MG63 (cell line): ENCODE data around the gene TSPAN11. TPM values are rescaled to one million over a fixed set of nuclear protein-coding genes. Genes with fewer than 3 reads are reported as not detected.
"Not testable (repeated sequence)": the region's sequence is repeated elsewhere in the genome, so short reads cannot be mapped to it uniquely, and the experiment has no call there.

ENCODE experiments used
- DNase-seq: peaks from one replicate; pipeline ENCODE4 v3.0.0-alpha.2; 2020
- H3K27me3 ChIP-seq: fragments of 250-450 bp; sonication (Bioruptor Pico); 2 replicates; pipeline ENCODE4 v1.5.1; 2020; ENCODE audit warnings: mild to moderate bottlenecking, moderate library complexity
- H3K36me3 ChIP-seq: fragments of 250-450 bp; sonication (Bioruptor Pico); 2 replicates; pipeline ENCODE4 v1.5.1; 2020; ENCODE audit warnings: mild to moderate bottlenecking, moderate library complexity
- H3K4me3 ChIP-seq: fragments of 250-450 bp; sonication (Bioruptor Pico); 2 replicates; pipeline ENCODE4 v1.5.1; 2020; ENCODE audit warnings: mild to moderate bottlenecking, moderate library complexity
- H3K9me3 ChIP-seq: fragments of 250-450 bp; sonication (Bioruptor Pico); 2 replicates; pipeline ENCODE4 v1.5.1; 2020; ENCODE audit warnings: mild to moderate bottlenecking, moderate library complexity
- total RNA-seq: library from RNA; depleted of rRNA; stranded (reverse); fragments of >200 nt; shearing (Covaris generic); gene quantifications from 2 replicates; pipeline ENCODE4 v1.2.3, GENCODE V29; 2014; ENCODE audit warnings: low replicate concordance

TSPAN11 gene
- total RNA-seq, 1 experiment from 2014 or later = 1.0 TPM

DNA sequence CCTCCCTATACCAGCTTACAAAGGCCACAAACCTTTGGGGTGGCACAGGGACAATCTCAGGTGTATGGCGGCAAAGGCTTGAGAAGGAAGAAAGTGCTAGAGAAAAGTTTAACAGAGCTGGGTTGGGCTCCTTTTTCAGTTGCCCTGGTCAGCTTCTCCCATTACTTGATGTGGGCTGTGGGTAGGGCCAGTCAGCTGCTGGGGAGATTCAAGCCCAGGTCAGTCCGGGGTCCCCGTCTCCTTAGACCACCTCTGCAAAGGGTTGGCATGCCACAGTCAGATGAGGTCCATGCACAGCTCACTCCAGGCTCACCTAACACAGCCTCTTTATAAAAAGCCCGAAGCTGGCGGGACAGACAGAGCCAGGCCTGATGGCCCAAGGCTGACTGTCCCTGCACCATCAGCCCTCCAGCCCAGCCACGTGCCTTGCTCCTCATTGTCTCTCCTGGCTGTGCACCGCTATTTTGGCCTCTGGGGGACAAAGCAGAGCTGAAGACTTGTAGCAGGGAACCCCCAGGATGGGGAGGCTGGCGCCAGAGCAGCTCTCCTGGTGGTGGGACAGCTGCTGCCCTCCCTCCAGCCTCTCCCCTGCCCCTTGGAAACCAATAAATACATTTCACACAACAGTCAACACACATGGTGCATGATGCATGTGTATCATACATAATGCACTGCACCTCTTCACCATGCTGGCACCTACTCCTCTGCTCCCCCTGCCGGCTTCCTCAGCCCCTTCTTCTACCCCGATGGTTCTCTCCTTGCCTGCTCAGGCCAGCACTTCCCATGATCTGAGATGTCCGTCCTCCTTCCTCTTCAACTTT, 85.4 kb downstream of the TSPAN11 start:
- DNase-seq = no peak
- no peak overlapping the region for H3K4me3 ChIP-seq
- H3K9me3 ChIP-seq = no peaks in the 10 kb centered on the region
- H3K27me3 ChIP-seq = no peaks in the 10 kb centered on the region
- no peaks in the 10 kb centered on the region for H3K36me3 ChIP-seq

DNA sequence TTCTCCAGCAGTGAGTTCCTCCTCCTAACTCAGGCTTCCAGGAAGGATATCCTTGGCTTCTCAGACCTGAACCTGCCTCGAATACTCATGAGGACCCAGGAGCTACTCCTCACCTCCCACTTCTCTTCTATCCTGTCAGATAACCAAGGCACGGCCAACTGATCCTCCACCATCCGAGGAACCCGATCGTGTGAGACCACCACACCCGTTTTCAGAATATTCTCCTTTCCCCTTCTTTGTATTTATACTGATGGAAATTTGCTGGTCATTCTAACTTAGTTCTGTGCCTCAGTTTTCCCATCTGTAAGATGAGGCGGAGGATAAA, 86.0 kb downstream of the TSPAN11 start:
- DNase-seq, H3K4me3 ChIP-seq, H3K36me3 ChIP-seq, H3K9me3 ChIP-seq, H3K27me3 ChIP-seq: not testable (repeated sequence)

DNA sequence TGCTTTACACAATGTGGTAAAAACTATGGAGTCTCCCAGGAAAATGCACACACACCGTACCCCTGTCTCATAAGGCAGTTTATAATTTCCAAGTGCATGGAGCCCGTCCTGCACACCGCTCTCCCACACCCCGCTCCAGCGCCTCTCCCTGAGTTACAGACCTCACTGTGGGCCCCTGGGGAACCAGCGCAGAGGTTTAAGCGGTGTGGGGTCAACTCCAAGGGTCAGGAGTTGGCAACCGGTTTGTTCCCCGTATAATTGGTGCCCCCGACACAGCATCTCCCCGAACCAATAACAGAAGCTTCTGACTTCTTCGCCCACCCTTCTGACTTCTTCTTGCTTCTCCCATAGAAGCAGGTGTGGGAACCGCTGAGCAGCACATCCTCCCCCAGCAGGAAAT, 88.7 kb downstream of the TSPAN11 start:
- DNase-seq = no peak
- no peaks in the 10 kb centered on the region for H3K9me3 ChIP-seq
- H3K27me3 ChIP-seq = no peaks in the 10 kb centered on the region
- H3K4me3 ChIP-seq = no peak overlapping the region
- no peaks in the 10 kb centered on the region for H3K36me3 ChIP-seq

DNA sequence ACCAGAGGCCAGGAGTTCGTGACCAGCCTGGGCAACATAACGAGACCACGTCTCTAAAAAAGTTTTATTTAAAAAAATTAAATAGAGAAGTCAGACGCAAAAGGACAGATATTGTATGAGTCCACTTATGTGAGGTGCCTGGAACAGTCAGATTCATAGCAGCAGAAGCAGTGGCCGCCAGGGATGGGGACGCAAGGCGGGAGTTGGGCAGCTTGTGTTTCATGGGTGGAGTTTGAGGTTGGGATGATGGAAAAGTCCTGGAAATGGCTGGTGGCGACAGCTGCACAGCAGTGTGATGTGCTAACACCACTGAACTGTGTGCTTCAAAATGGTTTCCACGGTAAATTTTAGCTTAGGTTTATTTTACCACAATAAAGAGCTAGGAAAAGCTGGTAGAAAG, 89.5 kb downstream of the TSPAN11 start:
- Histone ChIP-seq H3K36me3 (no peaks in the 10 kb centered on the region), H3K4me3 (no peak overlapping the region), H3K9me3 (no peaks in the 10 kb centered on the region), H3K27me3 (no peaks in the 10 kb centered on the region)
- no peak for DNase-seq

DNA sequence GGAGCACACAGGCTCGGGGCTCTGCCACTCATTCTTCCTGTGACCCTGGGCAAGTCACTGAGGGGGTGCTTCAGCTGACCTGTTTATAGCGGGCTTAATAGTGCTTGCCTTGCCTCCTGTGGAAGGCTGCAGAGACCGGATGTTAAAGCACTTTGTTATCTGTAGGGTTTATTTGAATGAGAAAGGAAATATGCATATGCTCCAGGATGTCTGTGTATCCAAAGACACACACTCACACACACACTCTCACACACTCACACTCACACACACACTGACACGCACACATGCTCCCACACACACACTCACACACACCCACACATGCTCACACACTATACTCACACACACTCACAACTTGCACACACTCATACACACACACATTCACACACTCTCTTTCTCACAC, 91.0 kb downstream of the TSPAN11 start:
- H3K36me3 ChIP-seq = no peaks in the 10 kb centered on the region
- no peak overlapping the region for H3K4me3 ChIP-seq
- no peaks in the 10 kb centered on the region for H3K9me3 ChIP-seq
- no peak for DNase-seq
- no peaks in the 10 kb centered on the region for H3K27me3 ChIP-seq

DNA sequence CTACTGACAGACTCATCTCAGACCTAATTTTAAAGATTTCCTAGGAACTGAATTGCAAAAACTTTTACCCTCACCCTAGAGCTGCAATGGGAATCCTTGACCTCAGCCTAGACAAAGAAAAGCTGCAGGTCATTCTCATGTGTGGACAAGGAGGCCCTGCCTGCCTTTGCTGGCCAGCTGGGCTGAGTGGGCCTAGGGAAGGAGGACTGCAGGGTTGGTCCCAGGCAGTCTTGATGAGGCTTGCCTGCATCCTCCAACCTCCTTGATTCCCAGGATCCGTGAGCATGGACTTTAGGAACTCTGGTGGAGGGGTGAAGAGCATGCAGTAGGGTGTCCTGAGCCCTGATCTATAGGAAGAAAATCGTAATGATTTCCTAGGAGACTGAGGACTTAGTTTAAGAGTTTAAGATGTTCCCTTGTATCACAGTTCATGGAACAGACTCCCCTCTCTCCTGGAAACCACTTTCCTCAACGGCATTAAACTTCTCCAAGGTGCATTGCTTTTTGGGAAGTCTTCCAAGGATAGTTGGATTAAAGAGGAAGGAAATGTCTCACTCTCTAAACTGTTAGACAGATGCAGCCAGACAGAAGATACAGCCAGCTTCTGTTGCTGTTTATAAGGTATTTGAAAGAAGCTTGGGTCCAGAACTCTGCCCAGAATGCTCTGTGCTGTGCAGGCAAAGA, 91.7 kb downstream of the TSPAN11 start:
- H3K27me3 ChIP-seq = no peaks in the 10 kb centered on the region
- no peaks in the 10 kb centered on the region for H3K36me3 ChIP-seq
- no peak for DNase-seq
- no peak overlapping the region for H3K4me3 ChIP-seq
- H3K9me3 ChIP-seq = no peaks in the 10 kb centered on the region

DNA sequence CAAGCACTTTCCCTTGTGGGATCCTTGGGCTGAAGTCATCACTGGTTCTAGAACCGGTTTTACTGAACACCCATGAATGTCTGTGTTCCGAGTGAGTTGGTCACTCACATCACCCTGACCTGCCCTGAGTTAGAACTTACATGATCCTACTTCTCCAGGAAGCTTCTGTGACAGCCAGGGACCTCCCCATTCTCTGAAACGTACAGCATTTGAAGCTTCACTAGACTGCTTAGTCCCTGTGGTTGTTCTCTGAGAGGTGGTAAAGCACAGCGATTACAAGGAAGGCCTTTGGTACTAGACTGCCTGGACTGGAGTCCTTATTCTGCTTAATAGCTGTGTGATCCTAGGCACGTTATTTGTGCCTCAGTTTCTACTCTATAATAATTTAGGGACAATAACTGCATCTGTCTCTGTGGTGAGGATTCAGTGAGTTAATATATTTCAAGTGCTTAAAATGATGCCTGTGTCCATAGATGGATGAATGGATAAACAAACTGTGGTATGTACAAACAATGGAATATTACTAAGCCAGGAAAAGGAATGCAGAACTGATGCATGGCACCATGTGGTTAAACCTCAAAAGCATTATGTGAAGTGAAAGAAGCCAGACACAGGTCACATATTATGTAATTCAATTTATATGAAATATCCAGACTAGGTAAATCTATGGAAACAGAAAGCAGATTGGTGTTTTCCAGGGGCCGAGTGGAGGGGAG, 92.4 kb downstream of the TSPAN11 start:
- Histone ChIP-seq H3K36me3 (no peaks in the 10 kb centered on the region), H3K9me3 (no peaks in the 10 kb centered on the region), H3K27me3 (no peaks in the 10 kb centered on the region), H3K4me3 (no peak overlapping the region)
- no peak for DNase-seq

DNA sequence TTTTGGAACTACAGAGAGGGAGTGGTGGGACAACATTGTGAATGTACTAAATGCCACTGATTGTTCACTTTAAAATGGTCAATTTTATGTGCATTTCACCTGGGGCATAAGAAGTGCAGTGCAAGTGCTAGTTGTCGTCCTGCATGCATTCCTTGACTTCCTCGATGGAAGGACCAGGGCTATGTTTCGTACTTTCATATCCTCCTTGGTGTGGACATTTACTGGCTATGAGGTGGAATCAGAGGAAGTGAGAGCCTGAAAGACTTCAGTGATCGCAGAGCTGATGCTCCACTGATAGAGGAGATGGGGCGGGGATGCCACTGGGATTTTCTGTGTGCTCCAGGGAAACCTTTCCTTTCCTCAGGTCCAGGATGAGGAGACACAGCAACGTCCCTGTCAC, 93.0 kb downstream of the TSPAN11 start:
- Histone ChIP-seq H3K36me3 (no peaks in the 10 kb centered on the region), H3K9me3 (no peaks in the 10 kb centered on the region), H3K4me3 (no peak overlapping the region), H3K27me3 (no peaks in the 10 kb centered on the region)
- no peak for DNase-seq

DNA sequence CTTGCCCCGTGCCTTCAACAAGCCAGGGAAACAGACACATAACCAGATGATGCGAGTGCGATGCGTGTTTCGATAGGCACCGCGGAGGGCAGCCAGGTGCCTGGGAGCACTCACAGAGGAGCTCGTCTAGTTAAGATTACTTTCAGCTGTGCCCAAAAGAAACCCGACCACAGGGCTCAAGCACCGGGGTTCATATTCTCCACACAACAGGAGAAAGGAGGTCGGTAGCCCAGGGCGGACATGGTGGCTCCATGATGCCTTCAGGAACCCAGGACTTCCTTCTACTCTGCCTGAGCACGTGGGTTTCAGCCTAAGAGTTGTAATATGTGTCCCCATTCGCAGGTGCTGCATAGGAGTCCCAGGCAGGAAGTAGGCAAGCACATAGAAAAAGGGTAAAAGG, 93.4 kb downstream of the TSPAN11 start:
- Histone ChIP-seq H3K4me3 (no peak overlapping the region), H3K9me3 (no peaks in the 10 kb centered on the region), H3K36me3 (no peaks in the 10 kb centered on the region), H3K27me3 (no peaks in the 10 kb centered on the region)
- no peak for DNase-seq

DNA sequence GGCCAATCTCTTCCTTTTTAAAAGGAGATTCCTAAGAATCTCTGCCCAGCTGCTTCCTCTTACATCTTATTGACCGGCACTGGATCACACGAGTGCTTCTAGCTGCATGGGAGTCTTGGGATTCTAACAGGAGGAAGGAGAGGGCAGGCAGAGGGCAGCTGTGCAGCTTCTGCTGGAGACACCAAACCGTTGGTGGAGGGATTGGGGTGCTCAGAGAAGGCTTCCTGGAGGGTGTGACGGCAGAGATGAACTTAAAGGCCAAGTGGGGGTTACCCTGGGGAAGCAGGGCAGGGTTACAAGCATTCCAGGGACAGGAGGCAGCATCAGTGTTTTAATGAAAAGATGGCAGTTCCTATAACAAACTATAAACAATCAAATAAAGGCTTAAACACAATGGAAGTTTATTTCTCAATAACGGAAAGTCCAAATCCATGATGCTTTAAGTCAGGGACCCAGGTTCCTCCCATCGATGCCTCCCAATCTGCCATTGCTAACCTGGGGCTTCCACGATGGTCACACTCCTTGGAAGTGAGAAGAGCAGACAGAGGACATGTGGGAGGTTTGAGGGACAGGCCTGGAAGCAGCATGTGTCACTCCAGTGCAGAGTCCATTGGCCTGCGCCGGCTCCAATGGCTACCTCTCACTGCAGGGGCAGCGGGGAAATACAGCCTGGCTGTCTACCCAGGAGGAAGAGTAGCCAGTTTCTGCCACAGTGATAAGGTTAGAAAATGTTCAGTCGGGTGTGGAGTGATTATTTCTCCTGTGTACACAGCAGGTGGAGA, 94.0 kb downstream of the TSPAN11 start:
- no peak for DNase-seq
- Histone ChIP-seq H3K4me3 (no peak overlapping the region), H3K9me3 (no peaks in the 10 kb centered on the region), H3K27me3 (no peaks in the 10 kb centered on the region), H3K36me3 (no peaks in the 10 kb centered on the region)

DNA sequence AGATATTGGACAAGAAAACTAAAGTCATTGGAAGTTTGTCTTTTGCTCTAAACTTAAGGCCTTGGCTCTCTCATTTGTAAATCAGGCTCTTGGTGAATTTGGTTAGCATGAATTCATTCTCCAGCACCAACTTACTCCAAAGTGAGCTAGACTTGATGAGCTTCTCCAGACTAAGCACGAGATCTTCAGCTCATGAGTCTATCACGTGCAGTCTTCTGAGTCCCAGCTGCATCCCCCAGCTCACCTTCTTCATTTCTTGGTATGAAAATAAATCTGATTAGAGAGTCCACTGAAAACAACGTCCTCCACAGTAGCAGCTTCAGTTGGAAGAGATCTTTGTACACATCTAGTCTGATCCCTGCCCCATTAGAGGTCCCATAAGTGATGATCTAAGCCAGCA, 94.6 kb downstream of the TSPAN11 start:
- H3K4me3 ChIP-seq = no peak overlapping the region
- DNase-seq = no peak
- H3K27me3 ChIP-seq = no peaks in the 10 kb centered on the region
- no peaks in the 10 kb centered on the region for H3K9me3 ChIP-seq
- H3K36me3 ChIP-seq = no peaks in the 10 kb centered on the region

DNA sequence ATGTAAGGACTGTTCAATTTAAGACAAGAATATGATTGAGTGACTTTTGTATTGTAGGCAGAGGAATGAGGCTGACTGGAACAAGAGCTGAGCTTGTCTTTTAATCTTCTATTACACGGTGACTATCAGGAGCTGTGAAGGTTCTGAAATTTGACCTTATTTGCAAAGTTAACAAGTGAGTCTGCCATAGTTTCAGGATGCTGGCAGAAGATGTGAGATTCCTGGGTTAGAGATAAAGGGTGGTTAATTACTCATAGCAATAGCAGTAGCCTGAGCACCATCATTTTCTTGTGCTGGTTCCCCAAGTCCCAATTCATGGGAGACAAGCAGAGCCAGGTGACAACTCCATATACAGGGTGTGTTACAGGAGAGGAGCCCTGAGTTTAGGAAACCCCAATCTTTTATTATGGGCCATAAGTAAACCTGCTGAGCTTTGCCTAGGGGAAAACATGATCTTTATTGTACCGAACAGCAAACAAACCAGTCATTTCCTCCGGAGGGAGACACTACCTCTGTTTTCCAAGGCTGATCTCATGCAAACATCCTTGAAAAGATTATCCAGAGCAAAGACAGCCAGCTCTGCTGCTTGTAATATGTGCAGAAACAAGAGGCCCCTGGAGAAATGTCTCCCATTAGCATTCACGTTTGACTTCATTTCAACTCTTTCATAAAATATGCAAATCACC, 95.4 kb downstream of the TSPAN11 start:
- no peak for DNase-seq
- H3K36me3 ChIP-seq = no peaks in the 10 kb centered on the region
- H3K9me3 ChIP-seq = no peaks in the 10 kb centered on the region
- no peak overlapping the region for H3K4me3 ChIP-seq
- no peaks in the 10 kb centered on the region for H3K27me3 ChIP-seq

DNA sequence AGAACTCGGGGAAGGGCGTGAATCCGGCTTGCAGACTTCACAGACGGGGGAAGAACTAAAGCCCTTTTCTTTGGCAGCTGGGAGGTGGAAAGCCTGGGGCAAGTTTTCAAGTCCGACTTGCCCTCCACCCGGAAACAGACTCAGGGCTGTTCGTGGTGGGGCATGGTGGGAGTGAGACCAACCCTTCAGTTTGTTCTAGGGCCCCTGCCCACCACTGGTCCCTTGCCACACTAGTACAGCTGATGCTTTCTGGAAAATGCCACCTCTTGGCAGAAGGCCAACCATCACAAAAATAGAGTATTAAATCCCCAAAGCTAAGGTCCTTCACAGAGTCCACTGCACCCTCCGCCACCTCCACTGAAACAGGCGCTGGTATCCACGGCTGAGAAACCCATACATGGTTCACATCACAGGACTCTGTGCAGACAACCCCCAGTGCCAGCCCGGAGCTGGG, 96.8 kb downstream of the TSPAN11 start:
- Histone ChIP-seq H3K9me3 (no peaks in the 10 kb centered on the region), H3K36me3 (no peaks in the 10 kb centered on the region), H3K4me3 (no peak overlapping the region), H3K27me3 (no peaks in the 10 kb centered on the region)
- no peak for DNase-seq

DNA sequence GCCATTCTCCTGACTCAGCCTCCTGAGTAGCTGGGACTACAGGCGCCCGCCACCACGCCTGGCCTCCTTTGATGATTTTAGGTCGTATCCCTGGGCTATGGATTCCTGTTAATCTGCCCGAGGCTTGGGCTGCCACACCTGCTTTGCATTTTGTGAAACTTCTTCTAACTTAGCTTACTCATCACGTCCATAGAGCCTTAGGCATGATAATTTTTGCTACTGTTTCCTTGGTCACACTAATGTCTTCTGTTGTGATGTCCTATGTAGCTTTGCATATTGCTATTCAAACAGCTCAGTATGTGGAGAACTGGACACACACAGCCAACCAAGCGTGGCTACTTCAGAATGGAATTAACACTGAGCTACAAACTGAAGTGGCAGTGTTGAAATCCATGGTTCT, 99.7 kb downstream of the TSPAN11 start:
- H3K36me3 ChIP-seq = no peaks in the 10 kb centered on the region
- no peaks in the 10 kb centered on the region for H3K9me3 ChIP-seq
- H3K27me3 ChIP-seq = no peaks in the 10 kb centered on the region
- H3K4me3 ChIP-seq = no peak overlapping the region
- no peak for DNase-seq

DNA sequence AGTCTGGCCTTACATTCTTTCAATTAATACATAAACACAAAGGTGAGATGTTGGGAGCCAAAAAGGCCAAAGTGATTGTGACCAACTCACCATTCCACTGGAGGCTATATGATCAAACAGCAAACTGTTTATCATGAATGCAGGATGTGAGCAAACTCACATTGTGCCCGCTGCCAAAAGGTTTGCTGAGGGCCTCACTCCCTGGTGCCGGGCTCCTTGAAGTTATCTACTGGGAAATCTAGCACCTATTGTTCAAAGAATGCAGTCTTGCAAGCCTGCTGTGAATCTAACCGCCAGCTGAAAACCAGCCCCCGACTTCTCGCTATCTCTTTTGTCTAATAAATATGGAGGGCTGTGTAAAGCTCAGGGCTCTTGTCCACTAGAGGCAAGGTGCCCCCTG, 100.5 kb downstream of the TSPAN11 start:
- not testable (repeated sequence) for H3K4me3 ChIP-seq, H3K9me3 ChIP-seq, DNase-seq, H3K27me3 ChIP-seq, H3K36me3 ChIP-seq

DNA sequence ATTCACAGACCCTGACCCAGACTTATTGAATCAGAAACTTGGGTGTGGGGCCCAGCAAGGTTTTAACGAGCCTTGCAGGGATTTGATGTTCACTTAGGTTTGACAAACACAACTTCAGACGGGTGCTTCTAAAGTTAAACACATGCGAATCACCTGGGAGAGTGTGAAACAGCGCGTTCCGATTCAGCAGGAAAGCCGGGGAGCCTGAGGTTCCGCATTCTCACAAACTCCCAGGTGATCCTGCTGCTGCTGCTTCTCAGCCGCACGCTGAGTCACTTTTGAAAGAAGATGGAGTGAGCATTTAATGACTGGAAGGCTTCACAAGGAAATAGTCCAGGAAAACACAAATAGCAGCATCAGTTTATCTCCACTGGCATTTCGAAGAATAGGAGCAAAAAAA, 102.9 kb downstream of the TSPAN11 start:
- Histone ChIP-seq H3K9me3 (no peaks in the 10 kb centered on the region), H3K36me3 (no peaks in the 10 kb centered on the region), H3K4me3 (no peak overlapping the region), H3K27me3 (no peaks in the 10 kb centered on the region)
- DNase-seq = no peak
